GM21619 (cell line): Measurements from ENCODE around the gene PLEKHA7.

ENCODE experiments used
- ATAC-seq: cut with Tn5 transposase; IDR thresholded peaks from one replicate; pipeline ENCODE4 v1.9.1; 2021; ENCODE audit not compliant: unreplicated experiment

Gene PLEKHA7

DNA sequence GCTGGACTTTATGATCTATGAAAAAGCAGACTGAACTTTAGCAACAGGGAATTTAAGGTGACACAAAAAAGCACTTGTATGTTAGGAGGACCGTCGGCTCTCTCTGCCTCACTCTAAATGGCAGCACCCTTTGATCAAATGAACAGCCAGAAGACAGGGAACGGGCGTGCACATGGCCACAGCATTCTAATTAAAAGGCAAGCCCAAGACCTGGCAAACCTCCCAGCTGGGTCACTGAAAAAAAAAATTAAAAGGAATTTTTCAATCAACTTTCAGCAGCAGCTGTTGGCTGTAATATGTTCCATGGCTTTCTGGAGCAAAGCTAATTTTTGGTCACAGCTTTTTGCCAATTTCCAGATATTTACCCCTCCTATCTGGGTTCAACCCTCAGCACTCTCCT is 159.2 kb downstream of the PLEKHA7 start:
- ATAC-seq = no peak

DNA sequence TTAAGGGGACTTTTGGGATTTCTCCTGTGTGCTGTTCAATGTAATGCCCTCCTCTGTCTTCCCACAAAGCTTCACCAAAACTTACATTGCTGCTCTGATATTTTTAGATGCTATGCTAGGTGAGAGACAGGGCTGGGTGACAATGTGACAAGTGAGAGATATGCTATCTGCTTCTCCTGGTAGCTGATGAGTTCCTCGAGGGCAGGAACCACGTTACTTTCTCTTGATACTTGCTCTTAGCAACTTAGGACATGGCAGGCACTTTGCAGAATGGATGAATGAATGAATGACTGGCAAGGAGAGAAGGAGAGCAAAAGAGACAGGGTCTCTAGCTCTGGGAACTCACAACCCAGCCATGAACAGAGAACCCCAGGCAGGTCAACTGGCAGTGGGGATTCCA is 160.4 kb downstream of the PLEKHA7 start:
- ATAC-seq = no peak

GRCh38 chr11:16853266-16853665 is 160.9 kb downstream of the PLEKHA7 start:
- ATAC-seq = no peak

DNA sequence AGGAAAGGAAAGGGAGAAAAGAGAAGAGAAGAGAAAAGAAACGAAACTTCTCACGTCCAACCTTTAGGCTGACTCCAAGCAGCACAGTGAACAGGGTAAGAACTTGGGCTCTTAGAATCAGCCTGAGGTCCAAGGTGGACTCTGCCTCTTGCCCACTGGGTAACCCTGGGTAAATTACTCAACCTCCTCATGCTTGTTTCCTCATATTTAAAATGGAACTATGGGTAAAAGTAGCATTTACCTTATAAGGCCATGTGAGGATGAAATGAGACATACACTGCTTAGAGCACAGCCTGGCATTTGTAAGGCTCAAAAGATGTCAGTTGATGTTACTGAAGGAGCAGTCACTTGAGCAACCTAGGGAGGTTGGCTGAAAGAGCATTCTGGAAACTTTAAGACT is 167.9 kb downstream of the PLEKHA7 start:
- no peak for ATAC-seq

- no peak for ATAC-seq
Observed at GRCh38 chr11:16844268-16844771, 169.9 kb downstream of the PLEKHA7 start.

DNA sequence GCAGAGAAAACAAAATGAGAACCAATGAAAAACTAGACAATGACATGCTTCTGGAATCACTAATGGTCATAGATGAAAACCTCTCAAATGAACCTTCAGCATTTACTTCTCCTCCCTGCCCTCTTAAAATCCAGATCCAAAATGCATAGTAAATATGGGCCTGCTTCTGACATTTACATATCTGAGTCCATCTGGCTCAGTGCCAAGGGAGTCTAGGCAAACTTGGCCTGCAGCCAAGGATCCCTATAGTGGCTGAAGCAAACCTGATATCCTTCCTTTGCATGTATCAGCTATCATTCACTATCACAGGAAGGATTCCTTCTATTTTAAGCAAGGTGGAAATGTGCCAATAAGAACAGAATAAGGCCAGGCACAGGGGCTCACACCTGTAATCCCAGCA is 170.9 kb downstream of the PLEKHA7 start:
- ATAC-seq = no peak

GRCh38 chr11:16841984-16842383 is 172.2 kb downstream of the PLEKHA7 start:
- ATAC-seq = no peak

DNA sequence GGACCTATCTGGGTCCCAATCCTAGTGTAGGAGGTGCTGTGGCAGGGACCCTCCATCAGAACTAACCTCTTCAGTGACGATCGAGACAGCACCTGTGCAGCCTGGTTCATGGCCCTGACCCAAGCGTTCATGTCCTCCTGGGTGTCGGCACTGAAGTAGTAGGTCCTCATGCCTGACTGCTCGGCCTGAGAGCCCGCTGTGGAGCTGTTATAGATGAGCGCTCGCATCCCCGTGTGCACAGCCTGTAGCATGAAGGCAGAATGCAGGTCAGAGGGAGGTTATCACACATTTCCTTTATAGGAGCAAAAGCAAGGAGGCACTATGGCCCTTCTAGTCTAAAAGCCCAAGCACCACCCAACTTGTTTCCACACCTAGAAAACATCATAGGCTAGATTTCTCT is 172.7 kb downstream of the PLEKHA7 start:
- ATAC-seq = no peak

DNA sequence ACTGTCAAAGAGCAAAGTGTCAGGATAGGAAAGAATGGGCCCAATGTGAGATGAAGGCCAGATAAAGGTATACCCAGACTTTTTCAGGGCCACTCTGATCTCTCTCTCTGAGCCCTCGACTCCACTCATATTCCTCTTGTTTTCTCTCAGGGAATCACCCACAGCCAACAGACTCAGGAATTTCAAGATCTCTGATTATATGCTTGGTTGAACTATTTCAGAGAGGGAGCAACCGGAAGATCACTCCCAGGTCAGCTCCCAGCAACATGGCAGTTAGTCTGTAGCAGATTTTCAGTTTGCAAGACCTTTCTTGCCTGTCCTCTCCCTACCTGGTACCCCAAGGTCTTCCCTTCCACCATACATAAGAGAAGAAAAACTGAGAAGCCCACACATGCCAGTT is 173.3 kb downstream of the PLEKHA7 start:
- ATAC-seq = no peak

GRCh38 chr11:16839821-16840220 is 174.4 kb downstream of the PLEKHA7 start:
- ATAC-seq = no peak

DNA sequence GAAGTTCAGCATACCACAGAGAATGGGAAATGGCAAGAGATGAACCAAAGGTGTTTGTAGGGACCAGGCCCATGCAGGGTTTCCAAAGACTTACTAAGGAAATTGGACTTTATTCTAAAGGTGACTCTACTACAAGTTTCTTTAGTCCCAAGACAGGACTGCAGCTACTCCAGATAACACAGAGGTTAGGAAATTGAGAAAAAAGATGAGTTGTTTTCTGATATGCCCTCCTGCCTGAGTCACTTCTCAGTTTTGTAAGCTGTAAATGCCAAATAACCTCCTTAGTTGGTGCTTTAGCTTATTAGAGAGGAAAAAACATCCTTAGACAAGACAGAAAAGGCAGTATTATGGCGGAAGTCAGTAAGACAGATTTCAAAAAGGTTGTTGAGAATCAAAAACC is 179.8 kb downstream of the PLEKHA7 start:
- no peak for ATAC-seq

DNA sequence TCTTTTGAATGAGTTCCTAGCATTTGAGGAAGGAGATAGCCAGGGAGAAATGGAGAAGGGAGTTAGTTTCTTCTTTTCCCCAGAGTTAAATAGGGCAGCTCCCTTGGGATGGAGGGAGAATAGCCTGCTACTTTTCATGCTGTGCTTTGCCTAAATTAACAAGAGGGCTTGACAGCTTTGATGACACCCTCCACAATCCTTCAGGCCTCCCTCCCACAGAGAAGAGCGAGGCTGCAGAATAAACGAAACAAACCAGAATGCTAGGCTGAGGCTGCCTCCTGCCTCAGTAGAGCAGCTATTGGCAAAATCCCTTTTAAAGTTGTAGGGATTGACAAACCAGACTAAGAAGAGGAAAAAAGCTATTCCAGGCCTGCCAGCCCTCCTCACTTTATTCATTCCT is 181.2 kb downstream of the PLEKHA7 start:
- ATAC-seq = no peak

- ATAC-seq = no peak
Observed at GRCh38 chr11:16832193-16832539, 182.0 kb downstream of the PLEKHA7 start.

DNA sequence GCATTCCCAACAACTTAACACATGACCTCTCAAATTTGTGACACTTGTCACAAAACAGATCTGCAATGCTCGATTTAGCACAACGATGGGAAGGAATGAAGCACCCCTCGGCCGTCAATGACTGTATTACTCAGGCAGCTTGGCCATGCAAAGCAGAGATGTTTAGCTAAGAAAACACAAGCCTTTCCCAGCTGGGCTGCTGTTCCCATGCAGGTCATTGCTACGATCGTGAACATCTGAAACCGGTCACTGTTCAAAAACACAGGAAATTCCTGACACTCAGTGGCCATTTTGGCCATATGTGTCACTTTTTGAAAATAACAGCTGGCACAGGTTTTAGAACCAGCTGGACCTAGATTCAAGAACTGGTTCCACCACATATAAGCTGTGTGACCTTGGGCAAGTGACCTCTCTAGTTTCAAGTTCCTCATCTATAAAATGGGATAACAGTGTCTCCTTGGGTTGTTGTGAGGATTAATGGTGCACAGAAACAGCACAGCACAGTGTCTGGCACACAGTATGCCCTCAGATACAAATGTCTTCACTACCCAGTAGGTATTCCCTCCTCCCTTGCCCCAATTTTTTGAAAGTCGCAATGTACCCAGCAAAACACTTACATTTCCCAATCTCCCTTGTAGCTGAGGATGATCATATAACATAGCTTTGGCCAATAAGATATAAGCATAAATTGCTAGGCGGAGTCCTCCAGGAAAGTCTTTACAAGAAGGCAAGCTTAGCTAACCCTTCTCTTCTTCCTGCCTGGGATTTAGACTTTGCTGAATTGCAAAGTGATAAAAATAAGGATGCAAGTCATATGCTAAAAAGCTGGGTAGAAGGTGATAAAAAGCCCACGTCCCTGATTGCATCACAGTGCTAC is 182.7 kb downstream of the PLEKHA7 start:
- ATAC-seq = no peak

DNA sequence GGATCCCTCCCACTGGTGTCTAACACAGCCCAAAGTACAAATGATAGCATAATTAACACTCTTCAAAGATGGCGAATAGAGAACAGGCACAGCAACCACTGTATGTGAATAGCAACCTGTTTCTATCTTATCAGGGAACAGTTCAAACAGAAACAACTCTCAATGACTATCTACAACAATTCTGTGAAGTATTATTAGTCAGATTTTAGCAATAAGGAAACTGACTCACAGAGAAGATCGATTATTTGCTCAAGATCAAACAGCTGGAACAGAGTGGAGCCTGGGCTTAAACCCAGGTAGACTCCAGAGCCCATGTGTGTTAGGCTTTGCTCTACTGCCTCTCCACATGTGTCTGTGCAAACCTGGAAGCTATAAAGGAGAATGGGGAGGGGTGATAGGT is 187.1 kb downstream of the PLEKHA7 start:
- ATAC-seq = no peak

GRCh38 chr11:16825968-16826367 is 188.2 kb downstream of the PLEKHA7 start:
- no peak for ATAC-seq

DNA sequence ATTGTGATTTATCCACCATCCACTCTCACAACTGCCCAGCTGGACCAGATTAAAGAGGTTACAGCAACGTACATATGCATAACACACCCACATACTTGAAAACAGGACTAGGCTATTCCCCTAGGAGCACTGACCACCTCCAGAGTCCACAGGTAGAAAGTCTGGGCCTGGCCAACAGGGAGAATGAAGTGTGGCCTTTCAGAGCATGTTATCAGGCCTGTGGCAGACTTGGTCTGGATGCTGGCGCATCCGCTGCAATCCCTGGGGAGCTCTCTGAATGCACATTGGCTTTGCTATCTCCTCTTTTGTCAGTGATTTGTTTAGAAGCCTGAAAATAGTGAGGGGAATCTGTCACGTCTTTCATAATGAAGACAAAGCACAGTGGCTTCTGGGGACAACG is 189.1 kb downstream of the PLEKHA7 start:
- no peak for ATAC-seq

DNA sequence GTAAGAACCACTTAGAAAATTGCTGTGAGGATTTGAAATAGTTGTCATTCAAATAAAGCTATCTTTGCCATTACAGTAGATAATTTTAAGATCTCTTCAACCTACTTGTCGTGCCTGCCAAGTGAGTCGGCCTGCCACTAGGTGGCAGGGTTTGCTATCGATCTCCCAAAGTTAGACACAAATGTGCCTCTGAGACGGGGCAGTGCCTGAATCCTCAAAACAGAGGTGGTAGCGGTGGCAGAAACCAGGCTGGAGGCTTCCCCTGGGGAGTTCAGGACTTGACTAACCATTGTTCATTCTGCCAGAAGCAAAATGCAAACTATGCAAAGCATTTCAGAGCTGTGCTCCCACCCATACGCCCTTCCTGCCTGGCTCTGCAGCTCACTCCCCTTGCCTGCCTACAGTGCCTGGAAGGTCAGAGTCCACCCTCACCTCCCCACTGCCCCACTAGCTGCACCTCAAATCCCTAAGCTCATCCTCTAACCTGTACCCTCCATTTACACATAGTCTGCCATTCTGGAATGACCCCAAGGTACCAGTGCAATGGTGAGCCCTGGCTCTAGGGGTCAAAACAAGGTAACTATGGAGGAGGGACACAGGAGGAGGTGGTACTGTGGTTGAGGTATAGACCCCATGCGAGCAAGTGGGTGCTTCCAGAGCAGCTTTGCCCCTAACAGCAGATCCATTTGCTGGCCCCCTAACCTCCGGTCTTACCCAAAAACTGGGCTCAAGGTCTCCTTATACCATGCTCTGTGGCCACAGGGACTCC is 193.7 kb downstream of the PLEKHA7 start:
- ATAC-seq = peak; percentile 88

DNA sequence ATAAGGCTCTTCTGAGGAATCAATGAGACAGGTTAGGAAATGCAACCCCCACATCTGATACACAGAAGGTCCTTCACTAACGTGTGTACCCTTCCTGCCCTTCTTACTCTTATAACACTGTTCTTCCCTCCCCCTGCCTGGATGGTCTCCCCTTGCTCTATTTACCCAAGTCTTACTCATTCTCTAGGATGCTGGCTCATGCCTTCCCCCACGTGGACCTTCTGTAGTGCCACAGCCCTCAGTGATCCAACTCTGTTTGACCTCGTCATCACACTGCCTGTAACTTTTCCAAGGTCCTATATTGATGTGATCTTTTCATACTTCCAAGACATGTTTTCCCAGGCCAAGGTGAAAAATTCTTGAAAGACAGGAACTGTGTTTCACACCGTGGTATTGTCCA is 195.9 kb downstream of the PLEKHA7 start:
- ATAC-seq = no peak

DNA sequence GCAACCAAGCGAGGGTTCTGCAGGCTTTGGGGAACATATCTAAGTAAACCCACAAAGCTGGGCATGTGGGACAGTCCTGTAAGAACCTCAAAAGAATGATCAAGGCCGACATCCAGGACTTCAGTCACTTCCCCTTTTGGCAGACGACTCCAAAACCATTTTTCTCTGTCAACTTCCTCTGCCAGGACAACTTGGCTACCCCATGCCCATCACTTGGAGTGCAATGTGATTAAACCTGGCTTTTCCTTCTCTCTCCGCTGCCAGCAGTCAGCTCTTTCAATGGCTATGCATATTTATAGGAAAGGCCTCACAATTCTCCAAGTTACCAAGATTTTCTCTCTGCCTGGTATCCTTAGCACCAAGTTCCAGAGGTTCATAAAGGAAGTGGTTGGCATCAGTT is 196.9 kb downstream of the PLEKHA7 start:
- ATAC-seq = no peak

DNA sequence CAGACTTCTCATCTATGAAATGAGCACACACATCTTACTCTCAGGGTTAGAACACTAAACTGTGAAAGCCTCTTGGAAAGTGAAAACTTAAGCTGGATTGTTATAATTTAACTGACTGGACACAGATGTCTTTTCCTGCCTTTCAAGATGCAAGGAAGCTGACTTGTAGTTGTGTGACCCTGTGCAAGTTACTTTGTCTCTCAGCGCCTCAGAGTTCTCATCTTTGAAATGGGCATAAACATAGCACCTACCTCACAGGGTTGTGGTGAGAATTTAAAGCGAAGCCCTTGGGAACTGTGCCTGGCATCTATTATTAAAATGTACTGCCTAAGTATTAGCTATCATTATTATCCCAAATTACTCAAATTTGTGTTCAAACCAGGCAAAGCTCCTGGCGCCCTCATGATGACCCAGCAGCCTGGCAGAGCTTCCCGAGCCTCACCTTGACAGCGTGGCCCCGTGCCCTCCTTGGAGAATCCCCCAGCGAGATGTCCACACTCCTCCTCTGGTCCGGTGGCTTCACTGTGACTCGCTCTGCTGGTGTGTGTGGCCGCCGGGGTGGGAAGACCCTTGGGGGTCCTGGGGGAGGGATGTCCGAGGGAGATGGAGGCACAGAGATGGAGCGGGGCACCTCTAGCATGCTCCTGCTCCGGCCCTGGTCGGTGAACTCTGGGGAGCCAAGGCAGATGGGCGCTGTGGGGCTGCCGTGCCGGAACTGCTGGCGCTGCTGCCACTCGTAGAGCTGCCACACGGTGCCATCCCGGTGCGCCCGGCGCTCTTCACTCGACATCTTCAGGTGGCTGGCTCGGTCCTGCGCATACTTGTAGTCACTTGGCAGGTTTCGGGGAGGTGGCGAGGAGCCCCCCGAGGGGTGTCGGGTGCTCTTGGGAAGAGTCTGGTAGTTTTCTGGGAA is 197.6 kb downstream of the PLEKHA7 start:
- ATAC-seq = no peak
